ENCODE data around the gene PLEK2. TPM values are rescaled to one million over a fixed set of nuclear protein-coding genes. Genes with fewer than 3 reads are reported as not detected.

The PLEK2 gene
- total RNA-seq, 2 experiments from 2014 or later: 0.44 TPM; not detected in 1

- CTCF ChIA-PET: interaction anchor here (1.2 to 1.3 kb wide), 2 partner anchors 10 to 14 kb away, joined by 3 to 5 read pairs; no protein-coding TSS in a partner anchor
Measured at GRCh38 chr14:67441672-67442071, 29.7 kb upstream of the PLEK2 start.

GRCh38 chr14:67441256-67441655, 29.3 kb upstream of the PLEK2 start:
- Mint-ChIP-seq H3K27me3 (peaks cover 43% of the 10 kb centered on the region), H3K9me3 (ENCODE audit: low read depth) (no peaks in the 10 kb centered on the region), H3K27ac (no peak overlapping the region), H3K4me3 (no peak overlapping the region), H3K36me3 (no peaks in the 10 kb centered on the region), H3K4me1 (no peaks in the 10 kb centered on the region)
- CTCF ChIA-PET: interaction anchor here (0.8 to 1.3 kb wide), 4 partner anchors 10 to 263 kb away, joined by 3 to 5 read pairs (median 3); no protein-coding TSS in a partner anchor
- ATAC-seq (no peak), DNase-seq (no peak)

More at GRCh38 chr14:67441672-67442071, 29.7 kb upstream of the PLEK2 start:
- no peaks in the 10 kb centered on the region for H3K4me1 Mint-ChIP-seq
- H3K27me3 Mint-ChIP-seq: peaks cover 48% of the 10 kb centered on the region
- no peak overlapping the region for H3K4me3 Mint-ChIP-seq
- no peak overlapping the region for H3K27ac Mint-ChIP-seq
- H3K36me3 Mint-ChIP-seq: no peaks in the 10 kb centered on the region
- H3K9me3 Mint-ChIP-seq (ENCODE audit: low read depth): no peaks in the 10 kb centered on the region
- ATAC-seq: no peak
- no peak for DNase-seq

- Mint-ChIP-seq H3K9me3 (ENCODE audit: low read depth) (no peaks in the 10 kb centered on the region), H3K27me3 (peaks cover 40% of the 10 kb centered on the region), H3K27ac (no peak overlapping the region), H3K4me1 (no peaks in the 10 kb centered on the region), H3K4me3 (no peak overlapping the region), H3K36me3 (no peaks in the 10 kb centered on the region)
- ATAC-seq (no peak), DNase-seq (no peak)
- CTCF ChIA-PET: interaction anchor here (0.8 to 1.5 kb wide), 4 partner anchors 10 to 264 kb away, joined by 3 to 5 read pairs (median 3); partner anchors contain the start of gene PIGH
Measured at GRCh38 chr14:67440513-67440912, 28.5 kb upstream of the PLEK2 start.

- H3K36me3 Mint-ChIP-seq: no peaks in the 10 kb centered on the region
Measured at GRCh38 chr14:67438969-67439368, 27.0 kb upstream of the PLEK2 start.

GRCh38 chr14:67436006-67436866, 24.3 kb upstream of the PLEK2 start:
- no peak for DNase-seq
- H3K36me3 Mint-ChIP-seq: no peaks in the 10 kb centered on the region
- peaks cover 35% of the 10 kb centered on the region for H3K27me3 Mint-ChIP-seq
- no peak for ATAC-seq
- CTCF ChIA-PET: interaction anchor here (0.6 to 1.1 kb wide), 5 partner anchors 9 to 269 kb away, joined by 3 to 4 read pairs (median 4); partner anchors contain the start of gene PIGH
- no peak overlapping the region for H3K4me3 Mint-ChIP-seq
- no peaks in the 10 kb centered on the region for H3K4me1 Mint-ChIP-seq
- no peaks in the 10 kb centered on the region for H3K9me3 Mint-ChIP-seq (ENCODE audit: low read depth)
- H3K27ac Mint-ChIP-seq: no peak overlapping the region

More at GRCh38 chr14:67438969-67439368, 27.0 kb upstream of the PLEK2 start:
- Mint-ChIP-seq H3K27ac (no peak overlapping the region), H3K9me3 (ENCODE audit: low read depth) (no peaks in the 10 kb centered on the region), H3K27me3 (peaks cover 39% of the 10 kb centered on the region), H3K4me1 (no peaks in the 10 kb centered on the region), H3K4me3 (no peak overlapping the region)
- DNase-seq (no peak), ATAC-seq (no peak)
- CTCF ChIA-PET: interaction anchor here (1.2 to 1.3 kb wide), 3 partner anchors 9 to 142 kb away, joined by 3 to 4 read pairs (median 3); no protein-coding TSS in a partner anchor

DNA sequence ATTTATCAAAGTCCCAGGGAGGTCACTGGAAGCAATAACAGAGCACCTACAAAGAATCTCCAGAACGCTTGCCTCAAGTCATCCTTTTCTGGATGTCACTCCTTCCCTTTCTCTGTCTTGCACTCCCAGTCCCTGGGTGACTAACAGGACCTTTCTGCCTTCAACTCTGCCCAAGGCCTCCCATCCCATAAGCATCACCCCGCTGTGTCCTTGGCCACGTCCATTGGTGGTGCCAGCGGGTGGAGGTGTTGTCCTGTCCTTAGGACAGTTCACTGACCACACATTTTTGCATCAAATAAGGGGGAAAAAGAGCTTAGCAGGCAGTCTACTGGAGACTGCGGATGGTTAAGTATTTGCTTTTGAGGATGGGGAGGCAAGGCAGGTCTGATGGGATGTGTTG, 23.6 kb upstream of the PLEK2 start:
- ATAC-seq: no peak

GRCh38 chr14:67432050-67432564, 20.1 kb upstream of the PLEK2 start:
- H3K27ac Mint-ChIP-seq: no peak overlapping the region
- peaks cover under 1% of the 10 kb centered on the region for H3K4me1 Mint-ChIP-seq
- H3K27me3 Mint-ChIP-seq: peaks cover 36% of the 10 kb centered on the region
- ATAC-seq (no peak), DNase-seq (no peak)
- no peaks in the 10 kb centered on the region for H3K9me3 Mint-ChIP-seq (ENCODE audit: low read depth)
- no peak overlapping the region for H3K4me3 Mint-ChIP-seq
- no peaks in the 10 kb centered on the region for H3K36me3 Mint-ChIP-seq
- CTCF ChIA-PET: interaction anchor here (1.0 to 4.2 kb wide), 3 partner anchors 12 to 139 kb away, joined by 4 to 26 read pairs (median 7); no protein-coding TSS in a partner anchor

More for the DNA sequence above, 23.6 kb upstream of the PLEK2 start:
- no peak for DNase-seq
- CTCF ChIA-PET: interaction anchor here (0.6 to 1.1 kb wide), 5 partner anchors 8 to 269 kb away, joined by 3 to 4 read pairs (median 4); partner anchors contain the start of gene PIGH
- H3K4me3 Mint-ChIP-seq: no peak overlapping the region
- H3K27me3 Mint-ChIP-seq: peaks cover 38% of the 10 kb centered on the region
- no peaks in the 10 kb centered on the region for H3K36me3 Mint-ChIP-seq
- H3K27ac Mint-ChIP-seq: no peak overlapping the region
- H3K9me3 Mint-ChIP-seq (ENCODE audit: low read depth): no peaks in the 10 kb centered on the region
- H3K4me1 Mint-ChIP-seq: no peaks in the 10 kb centered on the region

DNA sequence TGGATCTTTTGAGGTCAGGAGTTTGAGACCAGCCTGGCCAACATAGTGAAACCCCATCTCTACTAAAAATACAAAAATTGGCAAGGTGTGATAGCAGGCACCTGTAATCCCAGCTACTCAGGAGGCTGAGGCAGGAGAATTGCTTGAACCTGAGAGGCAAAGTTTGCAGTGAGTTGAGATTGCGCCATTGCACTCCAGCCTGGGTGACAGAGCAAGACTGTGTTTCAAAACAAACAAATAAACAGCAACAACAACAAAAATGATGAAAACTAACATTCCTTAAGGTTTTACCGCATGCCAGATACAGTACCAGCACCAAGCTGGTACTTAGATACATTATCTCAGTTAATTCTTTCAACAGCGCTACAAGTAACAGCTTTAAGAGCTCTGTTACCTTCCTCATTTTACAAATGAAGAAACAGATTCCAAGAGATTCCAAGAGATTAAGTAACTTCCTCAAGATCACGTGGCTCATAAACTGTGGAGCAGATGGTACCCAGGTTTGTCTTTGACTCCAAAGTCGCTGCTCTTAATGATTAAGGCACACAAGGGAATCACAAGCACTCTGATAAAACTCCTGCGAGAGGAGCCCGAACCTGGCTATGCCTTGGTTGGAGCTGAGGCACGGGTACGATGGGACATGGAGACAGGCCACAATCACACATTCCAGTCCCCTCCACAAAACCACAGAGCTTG, 17.7 kb upstream of the PLEK2 start:
- Mint-ChIP-seq H3K4me3 (no peak overlapping the region), H3K27ac (no peak overlapping the region), H3K27me3 (peaks cover 42% of the 10 kb centered on the region), H3K36me3 (no peaks in the 10 kb centered on the region), H3K4me1 (peaks cover 2% of the 10 kb centered on the region), H3K9me3 (ENCODE audit: low read depth) (no peaks in the 10 kb centered on the region)
- ATAC-seq (no peak), DNase-seq (no peak)
- CTCF ChIA-PET: interaction anchor here (1.0 to 6.8 kb wide), 6 partner anchors 11 to 274 kb away, joined by 3 to 145 read pairs (median 22); partner anchors contain the start of genes PIGH and PLEKHH1

GRCh38 chr14:67428501-67429031, 16.6 kb upstream of the PLEK2 start:
- ATAC-seq (no peak), DNase-seq (no peak)
- Mint-ChIP-seq H3K9me3 (ENCODE audit: low read depth) (no peaks in the 10 kb centered on the region), H3K4me1 (peaks cover 5% of the 10 kb centered on the region), H3K27me3 (peaks cover 38% of the 10 kb centered on the region), H3K27ac (no peak overlapping the region), H3K4me3 (no peak overlapping the region), H3K36me3 (no peaks in the 10 kb centered on the region)
- CTCF ChIA-PET: interaction anchor here (0.7 to 6.8 kb wide), 22 partner anchors 8 to 284 kb away, joined by 3 to 145 read pairs (median 6); partner anchors contain the start of genes PIGH and PLEK2

GRCh38 chr14:67426983-67427606, 15.1 kb upstream of the PLEK2 start:
- CTCF ChIA-PET: interaction anchor here (0.6 to 6.8 kb wide), 54 partner anchors 9 to 1068 kb away, joined by 3 to 145 read pairs (median 4); partner anchors contain the start of genes PIGH, PLEK2, PLEKHH1 and RDH11
- H3K27ac Mint-ChIP-seq: no peak overlapping the region
- H3K27me3 Mint-ChIP-seq: peaks cover 34% of the 10 kb centered on the region

DNA sequence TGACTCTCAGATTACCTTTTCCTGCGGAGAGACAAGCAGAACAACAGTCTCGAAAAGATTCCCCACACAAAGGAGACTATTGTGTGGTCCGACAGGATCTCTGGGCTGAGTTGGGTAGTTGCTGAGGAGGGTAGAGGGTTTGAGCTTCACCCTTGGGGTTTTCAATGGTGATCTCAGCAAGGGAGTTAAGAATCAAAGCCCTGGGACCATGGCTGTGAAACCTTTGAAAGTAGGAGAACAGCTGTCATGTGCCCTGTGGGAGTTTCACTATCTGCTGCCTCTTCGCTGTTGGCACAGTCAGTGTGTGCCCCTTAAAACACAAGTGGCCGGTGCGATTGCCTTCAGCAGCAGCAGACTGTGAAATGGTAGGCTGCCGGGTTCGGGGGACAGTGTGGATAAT, 14.2 kb upstream of the PLEK2 start:
- no peaks in the 10 kb centered on the region for H3K9me3 Mint-ChIP-seq (ENCODE audit: low read depth)
- peaks cover 9% of the 10 kb centered on the region for H3K4me1 Mint-ChIP-seq
- H3K27me3 Mint-ChIP-seq: peaks cover 34% of the 10 kb centered on the region
- no peaks in the 10 kb centered on the region for H3K36me3 Mint-ChIP-seq
- no peak for ATAC-seq
- CTCF ChIA-PET: interaction anchor here (0.7 to 6.8 kb wide), 24 partner anchors 12 to 1067 kb away, joined by 3 to 145 read pairs (median 8); partner anchors contain the start of genes PIGH, PLEK2, RDH11 and TMEM229B
- H3K4me3 Mint-ChIP-seq: no peak overlapping the region
- H3K27ac Mint-ChIP-seq: no peak overlapping the region
- DNase-seq: no peak

More at GRCh38 chr14:67426983-67427606, 15.1 kb upstream of the PLEK2 start:
- no peaks in the 10 kb centered on the region for H3K9me3 Mint-ChIP-seq (ENCODE audit: low read depth)
- no peaks in the 10 kb centered on the region for H3K36me3 Mint-ChIP-seq
- no peak overlapping the region for H3K4me3 Mint-ChIP-seq
- peak; percentile 80 for DNase-seq
- peaks cover 9% of the 10 kb centered on the region for H3K4me1 Mint-ChIP-seq
- ATAC-seq: peak; percentile 89

GRCh38 chr14:67425608-67426007, 13.6 kb upstream of the PLEK2 start:
- Mint-ChIP-seq H3K4me1 (peaks cover 9% of the 10 kb centered on the region), H3K27me3 (peaks cover 34% of the 10 kb centered on the region), H3K9me3 (ENCODE audit: low read depth) (no peaks in the 10 kb centered on the region), H3K36me3 (no peaks in the 10 kb centered on the region), H3K27ac (no peak overlapping the region), H3K4me3 (no peak overlapping the region)
- CTCF ChIA-PET: interaction anchor here (2.1 to 6.8 kb wide), 10 partner anchors 62 to 1066 kb away, joined by 5 to 145 read pairs (median 13); partner anchors contain the start of genes PIGH and TMEM229B
- ATAC-seq: no peak
- no peak for DNase-seq
